Measurements from ENCODE around the gene IGSF9B.

Gene IGSF9B

DNA sequence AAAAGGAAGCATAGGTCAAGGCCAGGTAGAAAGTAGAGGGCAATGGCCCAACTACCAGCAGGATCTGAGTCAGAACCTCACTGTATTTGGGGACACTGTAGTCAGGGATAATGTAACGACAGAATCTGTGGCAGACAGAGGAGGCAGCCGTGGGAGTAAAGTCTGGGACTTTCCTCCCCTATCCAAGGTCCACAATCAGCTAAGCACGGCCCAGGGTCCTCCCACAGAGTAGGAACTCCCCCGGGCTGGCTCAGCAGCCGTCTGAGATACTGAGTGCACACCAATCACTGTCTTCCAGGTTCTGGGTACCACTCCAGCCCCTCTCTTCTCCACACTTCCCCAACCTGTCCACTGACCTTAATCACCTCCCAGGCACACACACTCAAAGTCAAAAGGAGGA, 3.2 kb downstream of the IGSF9B start:
- DNase-seq (ENCODE audit: extremely low read depth, insufficient read length) = no peak
- peaks cover 11% of the 10 kb centered on the region for H3K27me3 ChIP-seq (replicated peaks; ENCODE audit: control insufficient read depth, insufficient read depth, low read length)

DNA sequence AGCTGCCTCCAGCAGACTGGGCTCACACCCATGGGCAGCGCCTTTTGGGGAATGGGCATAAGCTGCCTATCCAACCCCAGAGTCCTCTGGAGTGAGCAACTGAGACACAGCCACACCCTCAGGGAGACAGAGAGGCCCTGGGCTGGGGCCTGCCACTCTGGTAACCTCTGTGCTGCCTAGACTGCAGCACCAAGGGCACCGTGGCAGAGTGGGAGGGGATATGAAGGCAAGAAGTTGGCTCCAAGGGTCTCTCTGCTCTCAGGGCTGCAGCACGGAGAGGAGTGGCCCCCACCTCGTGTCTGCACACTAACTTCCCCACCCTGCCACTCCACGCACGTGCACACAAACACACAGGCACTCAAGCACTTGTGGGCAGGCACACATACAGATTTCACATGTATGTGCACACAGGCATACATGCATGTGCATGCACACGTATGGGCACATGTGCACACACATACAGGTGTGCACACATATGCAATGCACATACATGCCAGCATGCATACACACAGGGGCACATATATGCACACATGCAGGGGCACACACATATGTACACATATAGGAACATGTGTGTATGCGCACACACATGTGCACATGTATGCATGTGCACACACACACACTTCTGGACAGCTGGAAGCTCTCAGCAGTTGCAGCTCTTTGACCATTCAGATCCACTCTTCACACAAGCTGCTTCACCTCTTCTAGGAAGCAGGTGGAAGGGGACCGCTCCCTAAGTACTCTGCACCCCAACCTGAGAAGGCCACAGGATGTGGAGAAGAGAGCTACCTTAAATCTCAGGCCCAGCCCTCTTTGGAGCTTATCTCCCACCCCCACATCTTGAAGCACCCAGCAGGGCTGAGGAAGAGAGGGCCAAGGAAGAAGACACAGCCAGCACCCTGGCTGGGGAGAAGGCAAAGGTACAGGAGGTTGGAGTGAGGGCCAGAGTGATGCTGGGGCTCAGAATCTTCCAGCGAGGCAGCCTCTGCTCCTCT, 4.3 kb downstream of the IGSF9B start:
- no peak for DNase-seq (ENCODE audit: extremely low read depth, insufficient read length)
- no peak overlapping the region for H3K4me3 ChIP-seq (replicated peaks; ENCODE audit: low read depth, low read length)
- H3K27me3 ChIP-seq (replicated peaks; ENCODE audit: control insufficient read depth, insufficient read depth, low read length) = peaks cover 10% of the 10 kb centered on the region
- TF ChIP-seq, protein P1, sequence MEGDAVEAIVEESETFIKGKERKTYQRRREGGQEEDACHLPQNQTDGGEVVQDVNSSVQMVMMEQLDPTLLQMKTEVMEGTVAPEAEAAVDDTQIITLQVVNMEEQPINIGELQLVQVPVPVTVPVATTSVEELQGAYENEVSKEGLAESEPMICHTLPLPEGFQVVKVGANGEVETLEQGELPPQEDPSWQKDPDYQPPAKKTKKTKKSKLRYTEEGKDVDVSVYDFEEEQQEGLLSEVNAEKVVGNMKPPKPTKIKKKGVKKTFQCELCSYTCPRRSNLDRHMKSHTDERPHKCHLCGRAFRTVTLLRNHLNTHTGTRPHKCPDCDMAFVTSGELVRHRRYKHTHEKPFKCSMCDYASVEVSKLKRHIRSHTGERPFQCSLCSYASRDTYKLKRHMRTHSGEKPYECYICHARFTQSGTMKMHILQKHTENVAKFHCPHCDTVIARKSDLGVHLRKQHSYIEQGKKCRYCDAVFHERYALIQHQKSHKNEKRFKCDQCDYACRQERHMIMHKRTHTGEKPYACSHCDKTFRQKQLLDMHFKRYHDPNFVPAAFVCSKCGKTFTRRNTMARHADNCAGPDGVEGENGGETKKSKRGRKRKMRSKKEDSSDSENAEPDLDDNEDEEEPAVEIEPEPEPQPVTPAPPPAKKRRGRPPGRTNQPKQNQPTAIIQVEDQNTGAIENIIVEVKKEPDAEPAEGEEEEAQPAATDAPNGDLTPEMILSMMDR (IDR thresholded peaks at IDR 0.05; ENCODE audit: insufficient read depth, low read length, poor library complexity, severe bottlenecking) = no peak
- no peaks in the 10 kb centered on the region for H3K36me3 ChIP-seq (ENCODE audit: control insufficient read depth, insufficient read depth, low read length)

More for the DNA sequence above, 3.2 kb downstream of the IGSF9B start:
- Histone ChIP-seq H3K4me3 (replicated peaks; ENCODE audit: low read depth, low read length) (no peak overlapping the region), H3K36me3 (ENCODE audit: control insufficient read depth, insufficient read depth, low read length) (no peaks in the 10 kb centered on the region)
- TF ChIP-seq, protein P1 (IDR thresholded peaks at IDR 0.05; ENCODE audit: insufficient read depth, low read length, poor library complexity, severe bottlenecking) = no peak

DNA sequence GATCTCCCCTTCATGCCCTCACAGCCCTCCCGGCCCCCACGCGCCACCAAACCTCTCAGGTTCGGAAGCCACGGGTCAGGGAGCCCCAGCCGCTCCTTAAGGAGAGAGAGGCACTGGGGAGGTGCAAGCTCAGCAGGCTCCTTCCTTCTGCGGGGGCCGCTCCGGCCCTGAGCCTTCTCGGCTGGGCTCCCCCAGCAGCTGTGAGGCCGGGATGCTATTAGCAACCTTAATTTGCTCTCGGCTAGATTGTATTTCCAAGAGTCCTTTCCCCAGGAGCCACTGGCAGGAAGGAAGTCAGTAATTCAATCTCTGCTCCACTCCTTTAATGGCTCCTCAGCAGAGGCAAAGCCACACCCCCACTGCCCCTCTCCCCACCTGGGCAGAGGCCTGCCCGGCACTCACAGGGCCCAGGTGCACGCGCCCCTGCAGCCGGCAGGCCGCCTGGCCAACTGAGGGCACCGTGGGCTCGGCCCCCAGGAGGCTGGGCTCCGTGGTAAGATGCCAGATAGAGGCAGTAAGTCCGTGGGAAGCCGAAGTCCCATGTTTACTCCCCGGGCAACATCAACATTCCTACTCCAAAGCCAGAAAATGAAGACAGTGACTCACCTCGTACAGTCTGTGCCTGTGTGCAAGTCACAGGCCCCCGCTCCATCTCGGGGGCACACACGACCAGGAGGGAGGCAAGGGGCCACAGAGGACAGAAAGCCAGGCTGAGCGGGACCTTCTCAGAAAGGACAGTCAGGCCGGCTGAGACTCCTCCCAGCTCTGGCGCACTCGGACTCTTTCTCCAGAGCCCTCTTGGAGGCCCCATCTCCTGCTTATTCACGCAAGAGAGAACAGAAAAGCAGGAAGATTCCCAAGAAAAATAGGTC, 5.2 kb downstream of the IGSF9B start:
- Histone ChIP-seq H3K4me3 (replicated peaks; ENCODE audit: low read depth, low read length) (no peak overlapping the region), H3K27me3 (replicated peaks; ENCODE audit: control insufficient read depth, insufficient read depth, low read length) (peaks cover 10% of the 10 kb centered on the region), H3K36me3 (ENCODE audit: control insufficient read depth, insufficient read depth, low read length) (no peaks in the 10 kb centered on the region)
- DNase-seq (ENCODE audit: extremely low read depth, insufficient read length) = no peak
- TF ChIP-seq, protein P1 (IDR thresholded peaks at IDR 0.05; ENCODE audit: insufficient read depth, low read length, poor library complexity, severe bottlenecking) = no peak

DNA sequence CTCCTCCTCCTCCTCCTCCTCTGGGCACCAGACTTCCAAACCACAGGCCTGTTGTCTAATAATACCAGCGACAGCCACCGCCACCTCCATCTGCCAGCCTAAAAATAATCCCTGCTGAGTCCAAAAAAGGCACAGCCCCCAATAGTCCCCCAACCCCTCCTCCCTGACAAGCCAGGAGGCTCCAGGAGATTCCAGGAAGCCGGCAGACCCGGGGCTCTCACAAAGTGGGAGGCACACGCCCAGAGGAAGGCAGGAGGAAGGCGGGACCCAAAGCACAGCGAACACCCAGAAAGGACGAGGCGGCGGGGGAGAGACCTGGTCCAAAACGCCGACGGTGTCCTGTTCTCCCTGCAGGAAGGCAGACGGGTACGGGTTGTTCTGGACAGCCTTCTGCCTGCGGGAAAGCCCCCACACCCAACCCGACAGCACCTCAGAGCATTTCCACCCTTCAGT, 5.9 kb downstream of the IGSF9B start:
- TF ChIP-seq, protein P1 (IDR thresholded peaks at IDR 0.05; ENCODE audit: insufficient read depth, low read length, poor library complexity, severe bottlenecking) = no peak
- Histone ChIP-seq H3K4me3 (replicated peaks; ENCODE audit: low read depth, low read length) (no peak overlapping the region), H3K36me3 (ENCODE audit: control insufficient read depth, insufficient read depth, low read length) (no peaks in the 10 kb centered on the region), H3K27me3 (replicated peaks; ENCODE audit: control insufficient read depth, insufficient read depth, low read length) (peaks cover 10% of the 10 kb centered on the region)
- DNase-seq (ENCODE audit: extremely low read depth, insufficient read length) = no peak

DNA sequence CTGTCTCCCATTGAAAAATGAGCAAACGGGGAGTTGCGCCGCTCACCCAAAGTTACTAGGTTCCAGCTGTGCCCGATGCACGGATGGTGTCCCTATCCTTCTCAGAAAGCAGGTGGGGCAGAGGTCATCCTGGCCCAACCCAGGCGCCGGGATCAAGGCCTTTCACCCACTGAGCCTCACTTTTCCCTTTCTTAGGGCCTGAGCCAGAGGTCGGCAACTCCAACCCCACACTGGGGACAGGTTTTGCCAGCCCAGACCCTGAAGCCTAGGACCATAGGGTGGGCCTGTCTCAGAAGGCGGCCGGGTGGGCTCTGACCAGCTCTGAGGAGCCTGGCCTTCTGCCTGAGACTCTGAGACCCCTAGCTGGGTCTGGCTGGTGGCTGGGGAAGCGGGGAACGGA, 6.3 kb downstream of the IGSF9B start:
- H3K27me3 ChIP-seq (replicated peaks; ENCODE audit: control insufficient read depth, insufficient read depth, low read length) = peaks cover 10% of the 10 kb centered on the region
- no peak for DNase-seq (ENCODE audit: extremely low read depth, insufficient read length)
- H3K4me3 ChIP-seq (replicated peaks; ENCODE audit: low read depth, low read length) = no peak overlapping the region
- TF ChIP-seq, protein P1 (IDR thresholded peaks at IDR 0.05; ENCODE audit: insufficient read depth, low read length, poor library complexity, severe bottlenecking) = no peak
- no peaks in the 10 kb centered on the region for H3K36me3 ChIP-seq (ENCODE audit: control insufficient read depth, insufficient read depth, low read length)
